Tibial nerve (tissue), 4 donors: ENCODE measurements around the gene HGFAC.

Experiments used
- CTCF ChIP-seq, 5 experiments: fragments of 200-600 bp in 3 of 5; fragments of 450-650 bp in 2 of 5; sonication (generic) in 3 of 5; IDR thresholded peaks; one replicate each; pipeline ENCODE4 v1.5.1; 2016 to 2019; ENCODE audit warnings: antibody characterized with exemption in 5 of 5, mild to moderate bottlenecking in 3 of 5, moderate library complexity in 2 of 5
- EP300 ChIP-seq, 2 donors: sonication (generic); formaldehyde crosslinking; IDR thresholded peaks; one replicate each; pipeline ENCODE4 v1.6.1; 2017; ENCODE audit warnings: antibody characterized with exemption in 2 of 2, mild to moderate bottlenecking in 1 of 2
- POLR2A ChIP-seq, 2 donors: fragments of 450-650 bp; IDR thresholded peaks; one replicate each; pipeline ENCODE4 v1.6.1; 2017; ENCODE audit warnings: antibody characterized with exemption in 2 of 2, mild to moderate bottlenecking in 2 of 2, moderate library complexity in 2 of 2

GRCh38 chr4:3475713-3476260, 34.0 kb downstream of the HGFAC start:
- TF ChIP-seq CTCF (IDR thresholded peaks at IDR 0.05) (no peak), POLR2A (IDR thresholded peaks at IDR 0.05) (no peak), EP300 (IDR thresholded peaks at IDR 0.05) (no peak)
